ENCODE results near the gene GAPVD1. TPM values are rescaled to one million over a fixed set of nuclear protein-coding genes. Genes with fewer than 3 reads are reported as not detected.

GAPVD1 gene
- total and polyA plus RNA-seq, 12 donors: 6.9 to 40.0 (median 34.5) TPM

DNA sequence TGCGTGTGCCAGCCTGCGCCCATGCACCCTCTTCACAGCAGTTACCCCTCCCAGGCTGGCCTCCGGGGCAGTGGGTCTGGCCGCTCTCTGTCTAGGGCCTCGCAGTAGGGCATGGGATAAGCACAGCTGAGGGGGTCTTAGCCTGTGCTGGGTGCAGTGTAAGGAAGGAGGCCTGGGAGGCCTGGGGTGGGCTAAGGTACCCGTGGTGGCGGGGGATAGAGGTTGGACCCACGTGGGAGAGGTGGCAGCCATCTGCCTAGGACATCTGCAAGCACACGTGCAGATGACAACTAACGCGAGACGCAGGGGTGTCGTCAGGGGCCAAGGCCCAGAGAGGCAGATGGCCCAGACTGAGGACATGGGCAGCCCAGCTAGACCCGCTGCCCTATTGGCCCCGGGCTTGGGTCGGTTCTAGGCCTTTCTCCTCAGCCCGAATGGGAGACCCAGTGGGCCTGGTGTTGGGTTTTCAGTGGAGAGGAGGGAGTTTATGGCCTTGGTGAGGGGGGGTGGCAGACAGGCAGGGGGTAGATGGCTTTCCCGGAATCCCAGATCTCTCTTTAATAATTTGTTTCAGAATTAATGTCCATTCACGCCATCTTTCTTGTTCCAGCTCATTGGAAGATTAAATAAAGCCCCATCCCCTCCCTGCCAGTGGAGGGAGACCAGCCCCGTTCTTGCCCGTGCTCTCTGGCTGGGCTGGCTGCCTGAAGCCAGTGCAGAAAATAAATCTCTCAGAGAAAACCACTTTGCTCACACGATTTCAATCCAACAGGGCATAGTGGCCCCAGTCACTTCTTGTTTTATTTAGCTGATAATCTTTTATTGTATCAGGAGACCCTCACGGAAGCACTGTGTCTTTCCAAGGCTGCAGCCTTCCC is 154.2 kb downstream of the GAPVD1 start:
- TF ChIP-seq, protein P1, sequence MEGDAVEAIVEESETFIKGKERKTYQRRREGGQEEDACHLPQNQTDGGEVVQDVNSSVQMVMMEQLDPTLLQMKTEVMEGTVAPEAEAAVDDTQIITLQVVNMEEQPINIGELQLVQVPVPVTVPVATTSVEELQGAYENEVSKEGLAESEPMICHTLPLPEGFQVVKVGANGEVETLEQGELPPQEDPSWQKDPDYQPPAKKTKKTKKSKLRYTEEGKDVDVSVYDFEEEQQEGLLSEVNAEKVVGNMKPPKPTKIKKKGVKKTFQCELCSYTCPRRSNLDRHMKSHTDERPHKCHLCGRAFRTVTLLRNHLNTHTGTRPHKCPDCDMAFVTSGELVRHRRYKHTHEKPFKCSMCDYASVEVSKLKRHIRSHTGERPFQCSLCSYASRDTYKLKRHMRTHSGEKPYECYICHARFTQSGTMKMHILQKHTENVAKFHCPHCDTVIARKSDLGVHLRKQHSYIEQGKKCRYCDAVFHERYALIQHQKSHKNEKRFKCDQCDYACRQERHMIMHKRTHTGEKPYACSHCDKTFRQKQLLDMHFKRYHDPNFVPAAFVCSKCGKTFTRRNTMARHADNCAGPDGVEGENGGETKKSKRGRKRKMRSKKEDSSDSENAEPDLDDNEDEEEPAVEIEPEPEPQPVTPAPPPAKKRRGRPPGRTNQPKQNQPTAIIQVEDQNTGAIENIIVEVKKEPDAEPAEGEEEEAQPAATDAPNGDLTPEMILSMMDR (IDR thresholded peaks at IDR 0.05): peak in 4 of 9 donors; percentile 6 to 30 (median 24)
- Histone ChIP-seq H3K36me3 (no peaks in the 10 kb centered on the region), H3K4me1 (no peaks in the 10 kb centered on the region), H3K9me3 (no peaks in the 10 kb centered on the region), H3K27ac (no peak overlapping the region), H3K4me3 (no peak overlapping the region), H3K27me3 (no peaks in the 10 kb centered on the region)
- no peak for DNase-seq
- ATAC-seq: peak in 3 of 8 donors; percentile 14 to 54 (median 29)
- intact Hi-C loops (cut with DNase I): loop anchor here in 1 of 10 donors (10.0 kb wide), 1 partner anchor 139 kb away; no protein-coding TSS in a partner anchor
- WGBS, 2 donors: 81 to 84% methylated on average over 23 of the region's 23 CpGs

DNA sequence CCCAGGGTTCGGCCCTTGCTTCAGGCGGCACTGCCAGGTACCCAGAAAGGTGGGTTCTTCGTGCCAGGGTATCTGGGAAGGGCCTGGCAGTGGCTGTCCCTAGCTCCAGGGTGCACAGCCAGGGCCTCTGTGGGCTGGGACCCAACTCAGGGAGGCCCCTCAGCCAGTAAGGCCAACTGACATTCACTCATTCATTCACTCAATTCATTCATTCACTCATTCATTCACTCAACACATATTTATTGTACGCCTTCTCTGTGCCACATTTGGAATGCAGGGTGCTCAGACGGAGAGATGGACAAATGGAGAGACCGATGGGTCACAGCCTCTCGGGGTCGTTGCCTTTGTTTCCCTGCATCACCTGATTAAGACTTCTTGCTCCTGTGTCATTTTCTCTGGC is 154.9 kb downstream of the GAPVD1 start:
- intact Hi-C loops (cut with DNase I): loop anchor here in 1 of 10 donors (10.0 kb wide), 1 partner anchor 138 kb away; no protein-coding TSS in a partner anchor
- TF ChIP-seq, protein P1 (IDR thresholded peaks at IDR 0.05): no peak
- WGBS, 2 donors: 86 to 90% methylated on average over 8 of the region's 8 CpGs

More for the DNA sequence above, 154.9 kb downstream of the GAPVD1 start:
- Histone ChIP-seq H3K27ac (no peak overlapping the region), H3K27me3 (no peaks in the 10 kb centered on the region), H3K4me3 (no peak overlapping the region), H3K36me3 (no peaks in the 10 kb centered on the region), H3K4me1 (no peaks in the 10 kb centered on the region), H3K9me3 (no peaks in the 10 kb centered on the region)
- ATAC-seq (peak in 1 of 8 donors; percentile 9), DNase-seq (no peak)

Other genes starting within 250 kb of the GAPVD1 start
- gene SCAI, start 118.3 kb upstream of the GAPVD1 start, total RNA-seq: 1 to 10 TPM; 2.5 to 4.4 (median 3.6) TPM
- gene SCAI, start 118.3 kb upstream of the GAPVD1 start, polyA plus RNA-seq: 1 to 10 TPM in 1 of 2 donors, under 1 TPM in 1; 0.51 to 1.5 TPM
- gene PPP6C, start 72.0 kb upstream of the GAPVD1 start, total RNA-seq: 10 to 100 TPM; 32.3 to 41.5 (median 38.5) TPM
- gene PPP6C, start 72.0 kb upstream of the GAPVD1 start, polyA plus RNA-seq: 10 to 100 TPM; 10.3 to 17.3 TPM
- gene RABEPK, start 61.3 kb upstream of the GAPVD1 start, total RNA-seq: 10 to 100 TPM in 6 of 10 donors, 1 to 10 TPM in 4; 6.5 to 12.7 (median 10.2) TPM
- gene RABEPK, start 61.3 kb upstream of the GAPVD1 start, polyA plus RNA-seq: 10 to 100 TPM in 1 of 2 donors, 1 to 10 TPM in 1; 9.7 to 24.3 TPM
- 100 to 1,000 TPM; 184 to 329 (median 234) TPM for gene HSPA5, start 20.5 kb upstream of the GAPVD1 start, total RNA-seq
- 1,000 to 10,000 TPM in 1 of 2 donors, 10 to 100 TPM in 1; 50.6 to 1,022 TPM for gene HSPA5, start 20.5 kb upstream of the GAPVD1 start, polyA plus RNA-seq